HepG2 (cell line): ENCODE measurements around the gene PTGDR2. TPM values are rescaled to one million over a fixed set of nuclear protein-coding genes. Genes with fewer than 3 reads are reported as not detected.

Experiments
- ATAC-seq: fragments of 200-7000 bp; cut with Tn5 transposase; 3 replicates; pipeline ENCODE4 v1.9.1; 2020; ENCODE audit warnings: mild to moderate bottlenecking, moderate library complexity
- BruUV-seq: library from RNA; stranded (reverse); fragments of 400-500 nt; replicated peaks from 2 replicates; lab custom pipeline; 2021; lab: Mats Ljungman, UMichigan
- CTCF ChIA-PET: fragments of 300-600 bp; formaldehyde crosslinking; extraction: SDS; loops from one replicate; lab custom pipeline; 2021; ENCODE audit warnings: low total read pairs, inconsistent platforms, low intra/inter-chr PET ratio; lab: Yijun Ruan, JAX
- POLR2A ChIA-PET: fragments of 350-600 bp; sonication (Branson Sonifier 250); formaldehyde crosslinking; loops from one replicate; lab custom pipeline; 2020; ENCODE audit warnings: antibody characterized with exemption, inconsistent platforms; lab: Yijun Ruan, JAX
- DNase-seq: peaks from one replicate; pipeline ENCODE4 v3.0.0-alpha.2; 2015; ENCODE audit warnings: low spot score
- FAIRE-seq: peaks from 3 replicates; lab custom pipeline; 2011; peaks lifted over from hg19 to GRCh38; lab: Jason Lieb, UNC
- H2AFZ ChIP-seq: one replicate; pipeline ENCODE4 v1.6.1; 2011; ENCODE audit warnings: low read length, inconsistent platforms
- H3K27ac ChIP-seq: fragments of 300-600 bp; 3 replicates; pipeline ENCODE4 v1.8.0; 2011; ENCODE audit warnings: mixed run types, mild to moderate bottlenecking, mixed read lengths, low read length, inconsistent platforms; ENCODE audit not compliant: insufficient read depth; ENCODE audit errors: extremely low read length
- H3K27me3 ChIP-seq, 2 experiments: fragments of 200-600 bp in 1 of 2; 2 replicates in 1 of 2; 3 replicates in 1 of 2; pipeline versions ENCODE4 v1.6.0 to v1.8.0; 2011; ENCODE audit warnings: low read length in 2 of 2, mild to moderate bottlenecking in 2 of 2, moderate library complexity in 2 of 2, inconsistent platforms in 1 of 2; ENCODE audit not compliant: insufficient read depth in 2 of 2, control insufficient read depth in 1 of 2
- H3K36me3 ChIP-seq, 2 experiments: fragments of 200-600 bp in 1 of 2; replicated peaks in 1 of 2; 2 replicates in 1 of 2; 3 replicates in 1 of 2; pipeline versions ENCODE4 v1.5.1 to v1.8.0; 2011; ENCODE audit warnings: low read length in 2 of 2, inconsistent platforms in 1 of 2; ENCODE audit not compliant: insufficient read depth in 2 of 2, control insufficient read depth in 1 of 2
- H3K4me1 ChIP-seq: 2 replicates; pipeline ENCODE4 v1.5.1; 2012; ENCODE audit warnings: low read length, inconsistent platforms; ENCODE audit not compliant: insufficient read depth
- H3K4me2 ChIP-seq: 2 replicates; pipeline ENCODE4 v1.6.0; 2011; ENCODE audit warnings: low read depth, low read length, inconsistent platforms
- H3K4me3 ChIP-seq, 3 experiments: fragments of 200-600 bp in 1 of 3; sonication (generic), shearing (Covaris generic) in 1 of 3; replicated peaks in 1 of 3; 2 replicates each; pipeline ENCODE4 v1.5.1; 2011 to 2016; ENCODE audit warnings: low read length in 3 of 3, inconsistent platforms in 2 of 3, low read depth in 2 of 3, mild to moderate bottlenecking in 2 of 3, control low read depth in 1 of 3, mixed read lengths in 1 of 3; ENCODE audit not compliant: insufficient read depth in 1 of 3
- H3K79me2 ChIP-seq: one replicate; pipeline ENCODE4 v1.6.1; 2011; ENCODE audit warnings: low read length, inconsistent platforms; ENCODE audit not compliant: insufficient read depth
- H3K9ac ChIP-seq: 2 replicates; pipeline ENCODE4 v1.6.0; 2011; ENCODE audit warnings: mild to moderate bottlenecking, low read depth, low read length, inconsistent platforms; ENCODE audit not compliant: insufficient read depth
- H3K9me3 ChIP-seq: 2 replicates; pipeline ENCODE4 v1.5.1; 2012; ENCODE audit warnings: mild to moderate bottlenecking, low read length
- H4K20me1 ChIP-seq: 2 replicates; pipeline ENCODE4 v1.6.0; 2011; ENCODE audit warnings: inconsistent platforms, mild to moderate bottlenecking, low read length, moderate library complexity; ENCODE audit not compliant: insufficient read depth
- DNMT3B ChIP-seq: conservative IDR thresholded peaks from 2 replicates; pipeline ENCODE4 v1.6.1; 2016; ENCODE audit warnings: missing biosample characterization, control low read depth
- MXD3 ChIP-seq: IDR thresholded peaks from 2 replicates; pipeline ENCODE4 v1.6.1; 2016; ENCODE audit warnings: mild to moderate bottlenecking, missing biosample characterization, missing genetic modification reagents
- MYC ChIP-seq: sonication (generic); formaldehyde crosslinking; IDR thresholded peaks from 2 replicates; pipeline ENCODE4 v1.9.0; 2021; ENCODE audit warnings: missing genetic modification reagents, borderline replicate concordance
- PHF5A ChIP-seq: IDR thresholded peaks from one replicate; pipeline ENCODE4 v1.6.1; 2018; ENCODE audit warnings: low read depth, missing genetic modification reagents; ENCODE audit not compliant: unreplicated experiment
- SIX4 ChIP-seq: sonication (generic); formaldehyde crosslinking; IDR thresholded peaks from 2 replicates; pipeline ENCODE4 v1.4.0; 2020; ENCODE audit warnings: missing genetic modification reagents
- SRSF9 ChIP-seq: fragments of 200-400 bp; formaldehyde crosslinking; IDR thresholded peaks from 2 replicates; pipeline ENCODE4 v1.6.1; 2018; ENCODE audit warnings: borderline replicate concordance, mild to moderate bottlenecking, low read depth, low read length; ENCODE audit not compliant: insufficient read depth, poor library complexity, severe bottlenecking
- ZNF160 ChIP-seq: sonication (generic); formaldehyde crosslinking; IDR thresholded peaks from 2 replicates; pipeline ENCODE4 v1.8.0; 2022; ENCODE audit warnings: mild to moderate bottlenecking, inconsistent platforms, missing genetic modification reagents
- ZNF362 ChIP-seq: sonication (generic); formaldehyde crosslinking; IDR thresholded peaks from 2 replicates; pipeline ENCODE4 v1.4.0; 2020; ENCODE audit warnings: missing genetic modification reagents, mild to moderate bottlenecking, borderline replicate concordance
- ZNF747 ChIP-seq: sonication (generic); formaldehyde crosslinking; IDR thresholded peaks from 2 replicates; pipeline ENCODE4 v1.8.1; 2023; ENCODE audit warnings: missing genetic modification reagents, mild to moderate bottlenecking, borderline replicate concordance
- WGBS: methylation state at CpG from one replicate; pipeline ENCODE4 v1.1.6; 2017; ENCODE audit warnings: low lambda C conversion rate; 5-methylcytosine and 5-hydroxymethylcytosine counted together
- in situ Hi-C: cut with HindIII; loops from 2 replicates; pipeline ENCODE4 v1.10.0; 2017; ENCODE audit warnings: low pct_unique_long_range_greater_than_20kb; ENCODE audit not compliant: extremely low pct_ligation_motif_present
- intact Hi-C: fragments of 100-400 bp; cut with micrococcal nuclease; formaldehyde crosslinking; loops from one replicate; pipeline ENCODE4 v1.10.0; 2022; ENCODE audit not compliant: unreplicated experiment
- polyA plus RNA-seq, 8 experiments: library from polyadenylated mRNA; depleted of rRNA in 3 of 8; stranded (reverse) in 7 of 8; unstranded in 1 of 8; fragments of >200 nt; fragmentation: Illumina TruSeq in 4 of 8; extraction: Trizol in 4 of 8; gene quantifications; 2 replicates each; pipeline versions ENCODE4 v1.2.1 to v1.2.3, GENCODE V29; 2011 to 2016; ENCODE audit warnings: low read depth in 4 of 8, missing spikeins in 1 of 8, mixed read lengths in 1 of 8; ENCODE audit not compliant: insufficient read depth in 1 of 8
- total RNA-seq, 5 experiments: library from RNA; depleted of rRNA; stranded (reverse); fragments of >200 nt; fragmentation: Illumina TruSeq; extraction: Trizol; gene quantifications; 2 replicates each; pipeline ENCODE4 v1.2.3, GENCODE V29; 2016; ENCODE audit warnings: low read depth in 1 of 5

Gene PTGDR2
- total and polyA plus RNA-seq, 2 of the 13 experiments (the other 11 are each of a cell fraction or from before 2014, with no cell fraction given) = 1.9 to 2.5 TPM

GRCh38 chr11:60814112-60814511, 41.6 kb downstream of the PTGDR2 start:
- H4K20me1 ChIP-seq = no peaks in the 10 kb centered on the region
- peaks cover 2 to 10% of the 10 kb centered on the region in 2 experiments; a peak in 2 of 5 replicates for H3K27me3 ChIP-seq
- H3K27ac ChIP-seq = no peak overlapping the region
- CTCF ChIA-PET = no interaction called here
- H3K36me3 ChIP-seq = no peaks in the 10 kb centered on the region
- intact Hi-C loops (no loop called here), in situ Hi-C loops (no loop called here)
- ATAC-seq (no peak), DNase-seq (no peak), FAIRE-seq (no peak)
- no peaks in the 10 kb centered on the region for H3K79me2 ChIP-seq
- TF ChIP-seq MYC (CRISPR knock-in tag) (no peak), ZNF747 (CRISPR knock-in tag) (no peak), PHF5A (CRISPR knock-in tag) (no peak), ZNF160 (CRISPR knock-in tag) (no peak), MXD3 (no peak), DNMT3B (CRISPR knock-in tag) (no peak), SRSF9 (no peak), ZNF362 (CRISPR knock-in tag) (no peak), SIX4 (CRISPR knock-in tag) (no peak)
- H3K4me2 ChIP-seq = no peak overlapping the region
- 37% methylated on average over 2 of the region's 2 CpGs for WGBS
- POLR2A ChIA-PET = no interaction called here
- no TSS peak for BruUV-seq
- no peak overlapping the region for H2AFZ ChIP-seq
- peaks cover 11% of the 10 kb centered on the region for H3K9me3 ChIP-seq
- H3K9ac ChIP-seq = no peak overlapping the region
- no peak overlapping the region for H3K4me3 ChIP-seq
- H3K4me1 ChIP-seq = no peaks in the 10 kb centered on the region
